GM23338 (cell line): ENCODE results near the gene ITGA2.

Experiments used
- EZH2 ChIP-seq: fragments of 200-600 bp; sonication (generic); IDR thresholded peaks from one replicate; pipeline ENCODE4 v1.8.0; 2017; ENCODE audit warnings: antibody characterized with exemption, mild to moderate bottlenecking, low read depth; ENCODE audit not compliant: unreplicated experiment
- POLR2AphosphoS5 ChIP-seq: IDR thresholded peaks from 2 replicates; pipeline ENCODE4 v1.6.1; 2016; ENCODE audit warnings: antibody characterized with exemption, low read depth
- ZNF114 ChIP-seq: fragments of 250-450 bp; sonication (Bioruptor Pico); IDR thresholded peaks from 2 replicates; pipeline ENCODE4 v1.5.0; 2020; ENCODE audit warnings: mild to moderate bottlenecking, moderate library complexity
- TF ChIP-seq, protein P1 (sequence below), 2 experiments: fragments of 200-600 bp in 1 of 2; sonication (generic) in 1 of 2; conservative IDR thresholded peaks; 2 replicates each; pipeline versions ENCODE4 v1.5.1 to v1.6.1; 2016 to 2017; ENCODE audit warnings: antibody characterized with exemption in 2 of 2, low read depth in 2 of 2, mild to moderate bottlenecking in 2 of 2, moderate library complexity in 1 of 2

GRCh38 chr5:53006911-53007890 lies 18.0 kb downstream of the ITGA2 start:
- TF ChIP-seq POLR2AphosphoS5 (no peak), EZH2 (no peak), ZNF114 (CRISPR knock-in tag) (no peak)
- TF ChIP-seq, protein P1, sequence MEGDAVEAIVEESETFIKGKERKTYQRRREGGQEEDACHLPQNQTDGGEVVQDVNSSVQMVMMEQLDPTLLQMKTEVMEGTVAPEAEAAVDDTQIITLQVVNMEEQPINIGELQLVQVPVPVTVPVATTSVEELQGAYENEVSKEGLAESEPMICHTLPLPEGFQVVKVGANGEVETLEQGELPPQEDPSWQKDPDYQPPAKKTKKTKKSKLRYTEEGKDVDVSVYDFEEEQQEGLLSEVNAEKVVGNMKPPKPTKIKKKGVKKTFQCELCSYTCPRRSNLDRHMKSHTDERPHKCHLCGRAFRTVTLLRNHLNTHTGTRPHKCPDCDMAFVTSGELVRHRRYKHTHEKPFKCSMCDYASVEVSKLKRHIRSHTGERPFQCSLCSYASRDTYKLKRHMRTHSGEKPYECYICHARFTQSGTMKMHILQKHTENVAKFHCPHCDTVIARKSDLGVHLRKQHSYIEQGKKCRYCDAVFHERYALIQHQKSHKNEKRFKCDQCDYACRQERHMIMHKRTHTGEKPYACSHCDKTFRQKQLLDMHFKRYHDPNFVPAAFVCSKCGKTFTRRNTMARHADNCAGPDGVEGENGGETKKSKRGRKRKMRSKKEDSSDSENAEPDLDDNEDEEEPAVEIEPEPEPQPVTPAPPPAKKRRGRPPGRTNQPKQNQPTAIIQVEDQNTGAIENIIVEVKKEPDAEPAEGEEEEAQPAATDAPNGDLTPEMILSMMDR (conservative IDR thresholded peaks at IDR 0.05; ENCODE audit: low read depth in 2 of 2): no peak
